Adrenal gland (tissue), 12 donors: ENCODE data around the gene CSNK1A1. TPM values are rescaled to one million over a fixed set of nuclear protein-coding genes. Genes with fewer than 3 reads are reported as not detected.
A peak's percentile ranks its signal among the peaks of the same experiment; 100 is the strongest.
"Not testable (repeated sequence)": the region's sequence is repeated elsewhere in the genome, so short reads cannot be mapped to it uniquely, and the experiment has no call there.

ENCODE experiments used
- DNase-seq, 7 donors: peaks; one replicate each; pipeline ENCODE4 v3.0.0-alpha.2; 2019 to 2020
- H3K27ac ChIP-seq, 5 donors: fragments of 200-600 bp; sonication (generic) in 4 of 5; 1 replicate in 3 of 5; 2 replicates in 2 of 5; pipeline versions ENCODE4 v1.5.1 to v1.8.0; 2016 to 2020; ENCODE audit warnings: mild to moderate bottlenecking in 1 of 5
- H3K27me3 ChIP-seq: fragments of 200-600 bp; 2 replicates; pipeline ENCODE4 v1.8.0; 2021
- H3K36me3 ChIP-seq, 2 donors: fragments of 200-600 bp; replicated peaks in 1 of 2; 1 replicate in 1 of 2; 2 replicates in 1 of 2; pipeline versions ENCODE4 v1.5.1 to v1.8.0; 2018 to 2022
- H3K4me1 ChIP-seq, 2 donors: fragments of 200-600 bp; replicated peaks in 1 of 2; 1 replicate in 1 of 2; 2 replicates in 1 of 2; pipeline versions ENCODE4 v1.5.1 to v1.8.0; 2018 to 2021
- H3K4me3 ChIP-seq, 4 donors: fragments of 200-600 bp; sonication (generic) in 3 of 4; one replicate each; pipeline ENCODE4 v1.5.1; 2016 to 2018
- H3K9me3 ChIP-seq, 3 donors: fragments of 200-600 bp; sonication (generic) in 1 of 3; replicated peaks in 1 of 3; 1 replicate in 2 of 3; 2 replicates in 1 of 3; pipeline versions ENCODE4 v1.5.1 to v1.8.0; 2016 to 2021
- POLR2A ChIP-seq, 2 donors: fragments of 450-650 bp; IDR thresholded peaks; one replicate each; pipeline ENCODE4 v1.6.1; 2017; ENCODE audit warnings: antibody characterized with exemption in 2 of 2, mild to moderate bottlenecking in 2 of 2, moderate library complexity in 1 of 2
- WGBS, 4 donors: extraction: QIAGEN DNeasy Blood & Tissue Kit in 2 of 4; methylation state at CpG; one replicate each; pipeline versions ENCODE4 v1.1.5 to v1.1.7; 2013 to 2017; 5-methylcytosine and 5-hydroxymethylcytosine counted together
- intact Hi-C, 2 donors: fragments of 100-400 bp; cut with DNase I; formaldehyde crosslinking; loops; one replicate each; pipeline versions ENCODE4 v1.14.1 to v1.15.0; 2022 to 2023
- polyA plus RNA-seq, 3 donors: library from polyadenylated mRNA; stranded (reverse); fragments of 200-250 nt in 2 of 3; fragments of 350-450 nt in 1 of 3; fragmentation: Illumina TruSeq in 1 of 3; extraction: RNeasy Lipid Tissue Mini Kit (QIAGEN cat#74804) in 1 of 3; gene quantifications; one replicate each; pipeline ENCODE4 v1.2.3, GENCODE V29; 2013 to 2014
- total RNA-seq, 9 donors: library from RNA; depleted of rRNA in 4 of 9; stranded (reverse); fragments of >200 nt in 4 of 9; fragments of 120-200 nt in 1 of 9; fragmentation: NEBNext Ultra II Directional in 1 of 9; extraction: Animal tissue kit (Norgen Biotek cat#: 25700) in 1 of 9; gene quantifications; one replicate each; pipeline versions ENCODE4 v1.1.0 to v1.2.4, GENCODE V29; 2013 to 2023
- TF ChIP-seq, protein P1 (sequence below), 6 experiments: fragments of 450-650 bp in 4 of 6; fragments of 200-600 bp in 2 of 6; sonication (generic) in 1 of 6; IDR thresholded peaks; 1 replicate in 5 of 6; 2 replicates in 1 of 6; pipeline versions ENCODE4 v1.5.1 to v1.8.0; 2016 to 2021; ENCODE audit warnings: antibody characterized with exemption in 6 of 6, mild to moderate bottlenecking in 2 of 6, moderate library complexity in 1 of 6
- donor health status: healthy with polysubstance abuse.
- donor health status: Bipolar disorder and iron deficiency.
- donor health status: DM: yes; HTN: yes; CAD: no.
- donor health status: DM: no; HTN: no; CAD: no.
- donor health status: DM: no; HTN: no; CAD: no.
- donor health status: DM: yes; HTN: yes; CAD: no.

Gene CSNK1A1
- total and polyA plus RNA-seq, 12 donors, result 51.0 to 301 (median 220) TPM

DNA sequence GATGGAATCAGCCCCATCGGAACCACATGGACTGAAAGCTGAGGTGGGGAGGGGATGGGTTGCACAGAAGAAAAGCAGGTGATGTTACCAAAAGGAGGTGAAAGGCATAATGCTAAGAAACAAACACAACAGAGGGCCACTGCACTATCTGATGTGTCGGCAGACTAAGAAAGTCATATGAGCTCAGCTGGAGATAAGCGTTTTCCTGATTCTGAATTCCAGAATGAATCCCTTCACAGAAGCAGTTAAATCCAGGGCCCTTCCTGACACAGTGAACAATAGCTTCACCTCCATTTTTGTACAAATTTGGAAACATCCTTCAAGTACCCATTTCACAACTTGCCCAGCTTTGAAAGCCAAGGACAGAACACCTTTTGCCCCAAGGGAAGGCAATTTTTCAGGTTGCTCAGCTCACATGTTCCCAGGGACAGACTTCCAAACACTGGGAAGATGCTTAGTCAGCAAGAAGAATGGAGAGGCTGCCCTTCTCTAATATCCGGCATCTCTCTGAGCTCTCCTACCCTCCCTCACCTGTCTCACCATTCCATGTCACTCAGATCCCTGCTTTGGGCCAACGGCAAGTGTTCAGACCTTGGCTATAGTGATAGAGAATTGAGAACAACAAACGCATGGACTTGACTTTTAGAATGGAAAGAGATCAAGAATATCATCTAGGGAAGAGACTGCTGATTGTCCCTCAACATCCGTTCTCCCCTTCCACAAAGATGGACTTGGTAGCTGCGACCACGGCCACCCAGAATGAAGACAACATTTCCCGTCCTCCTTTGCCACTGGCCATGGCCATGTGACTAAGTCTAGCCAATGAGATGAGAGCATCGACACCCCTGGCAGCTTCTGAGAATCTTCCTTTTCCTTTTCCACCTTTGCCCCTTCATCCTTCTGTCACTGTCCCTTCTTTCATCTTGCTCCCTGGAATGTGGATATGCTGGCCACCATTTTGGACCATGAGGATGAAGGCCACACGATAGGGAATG, 103.6 kb downstream of the CSNK1A1 start:
- TF ChIP-seq, protein P1, sequence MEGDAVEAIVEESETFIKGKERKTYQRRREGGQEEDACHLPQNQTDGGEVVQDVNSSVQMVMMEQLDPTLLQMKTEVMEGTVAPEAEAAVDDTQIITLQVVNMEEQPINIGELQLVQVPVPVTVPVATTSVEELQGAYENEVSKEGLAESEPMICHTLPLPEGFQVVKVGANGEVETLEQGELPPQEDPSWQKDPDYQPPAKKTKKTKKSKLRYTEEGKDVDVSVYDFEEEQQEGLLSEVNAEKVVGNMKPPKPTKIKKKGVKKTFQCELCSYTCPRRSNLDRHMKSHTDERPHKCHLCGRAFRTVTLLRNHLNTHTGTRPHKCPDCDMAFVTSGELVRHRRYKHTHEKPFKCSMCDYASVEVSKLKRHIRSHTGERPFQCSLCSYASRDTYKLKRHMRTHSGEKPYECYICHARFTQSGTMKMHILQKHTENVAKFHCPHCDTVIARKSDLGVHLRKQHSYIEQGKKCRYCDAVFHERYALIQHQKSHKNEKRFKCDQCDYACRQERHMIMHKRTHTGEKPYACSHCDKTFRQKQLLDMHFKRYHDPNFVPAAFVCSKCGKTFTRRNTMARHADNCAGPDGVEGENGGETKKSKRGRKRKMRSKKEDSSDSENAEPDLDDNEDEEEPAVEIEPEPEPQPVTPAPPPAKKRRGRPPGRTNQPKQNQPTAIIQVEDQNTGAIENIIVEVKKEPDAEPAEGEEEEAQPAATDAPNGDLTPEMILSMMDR (IDR thresholded peaks at IDR 0.05), result no peak
- TF ChIP-seq POLR2A (IDR thresholded peaks at IDR 0.05), result peak in 1 of 2 donors; percentile 7
- Histone ChIP-seq H3K4me3 (no peak overlapping the region), H3K36me3 (no peaks in the 10 kb centered on the region), H3K27ac (peak overlapping the region in 4 of 5 donors; percentile 3 to 79 (median 40)), H3K9me3 (no peaks in the 10 kb centered on the region), H3K4me1 (peaks cover 25 to 52% of the 10 kb centered on the region in 2 donors), H3K27me3 (no peaks in the 10 kb centered on the region)
- intact Hi-C loops, result loop anchor here in 1 of 2 donors (5.0 kb wide), 1 partner anchor 35 kb away; no protein-coding TSS in a partner anchor
- no peak for DNase-seq
- 84 to 90% (median 89%) methylated on average over 12 of the region's 12 CpGs for WGBS, 4 donors

DNA sequence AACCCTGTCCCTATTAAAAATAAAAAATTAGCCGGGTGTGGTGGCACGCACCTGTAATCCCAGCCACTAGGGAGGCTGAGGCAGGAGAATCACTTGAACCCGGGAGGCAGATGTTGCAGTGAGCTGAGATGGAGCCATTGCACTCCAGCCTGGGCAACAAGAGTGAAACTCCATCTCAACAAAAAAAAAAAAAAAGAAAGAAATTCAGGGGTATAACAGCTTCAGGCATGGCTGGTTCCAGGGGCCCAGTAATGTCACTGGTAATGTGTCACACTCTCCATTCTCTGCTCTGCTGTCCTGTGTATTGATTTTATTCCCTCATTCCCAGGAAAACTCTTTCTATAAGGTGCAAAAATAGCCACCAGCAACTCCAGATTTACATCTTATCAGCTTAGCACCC, 104.4 kb downstream of the CSNK1A1 start:
- intact Hi-C loops, result loop anchor here in 1 of 2 donors (5.0 kb wide), 1 partner anchor 36 kb away; no protein-coding TSS in a partner anchor
- H3K27me3 ChIP-seq, H3K36me3 ChIP-seq, DNase-seq, H3K9me3 ChIP-seq, H3K4me3 ChIP-seq: not testable (repeated sequence)
- WGBS, 4 donors, result 95 to 98% (median 97%) methylated on average over 3 of the region's 3 CpGs
- peaks cover 25 to 50% of the 10 kb centered on the region in 2 donors for H3K4me1 ChIP-seq
- peak overlapping the region in 2 of 5 donors; percentile 74 to 79 for H3K27ac ChIP-seq

DNA sequence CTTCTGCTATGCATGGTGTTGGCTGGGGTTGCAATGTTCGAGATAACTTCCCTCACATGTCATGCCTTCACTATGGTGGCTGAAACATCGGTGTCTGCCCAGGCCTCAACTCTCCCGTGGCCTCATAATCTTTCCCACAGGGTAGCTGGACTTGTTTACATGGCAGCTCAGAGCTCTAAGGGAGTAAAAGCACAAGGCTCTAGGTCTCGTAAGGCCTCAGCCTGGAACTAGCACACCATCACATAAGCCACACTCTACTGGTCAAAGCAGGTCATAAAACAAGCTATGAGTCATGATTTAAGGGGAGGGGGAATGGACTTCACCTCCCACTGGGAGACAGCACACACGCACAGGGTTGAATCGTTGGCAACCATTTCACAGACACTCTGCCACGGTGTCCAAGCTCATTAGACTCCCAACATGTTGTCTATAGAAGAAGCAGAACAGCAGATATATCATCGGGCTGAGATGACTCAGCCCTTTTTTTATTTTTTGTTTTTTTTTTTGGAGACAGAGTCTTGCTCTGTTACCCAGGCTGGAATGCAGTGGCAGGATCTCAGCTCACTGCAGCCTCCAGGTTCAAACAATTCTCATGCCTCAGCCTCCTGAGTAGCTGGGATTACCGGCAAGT, 105.4 kb downstream of the CSNK1A1 start:
- Histone ChIP-seq H3K27me3 (no peaks in the 10 kb centered on the region), H3K4me3 (no peak overlapping the region), H3K9me3 (no peaks in the 10 kb centered on the region), H3K4me1 (peaks cover 19 to 41% of the 10 kb centered on the region in 2 donors), H3K27ac (peak overlapping the region in 4 of 5 donors; percentile 26 to 85 (median 64)), H3K36me3 (no peaks in the 10 kb centered on the region)
- intact Hi-C loops, result loop anchor here in 1 of 2 donors (5.0 kb wide), 1 partner anchor 36 kb away; no protein-coding TSS in a partner anchor
- DNase-seq, result peak in 4 of 7 donors; percentile 61 to 84 (median 70)
- peak in 1 of 2 donors; percentile 11 for TF ChIP-seq POLR2A (IDR thresholded peaks at IDR 0.05)
- TF ChIP-seq, protein P1 (IDR thresholded peaks at IDR 0.05), result no peak
- 42 to 59% (median 49%) methylated on average over 9 of the region's 9 CpGs for WGBS, 4 donors

DNA sequence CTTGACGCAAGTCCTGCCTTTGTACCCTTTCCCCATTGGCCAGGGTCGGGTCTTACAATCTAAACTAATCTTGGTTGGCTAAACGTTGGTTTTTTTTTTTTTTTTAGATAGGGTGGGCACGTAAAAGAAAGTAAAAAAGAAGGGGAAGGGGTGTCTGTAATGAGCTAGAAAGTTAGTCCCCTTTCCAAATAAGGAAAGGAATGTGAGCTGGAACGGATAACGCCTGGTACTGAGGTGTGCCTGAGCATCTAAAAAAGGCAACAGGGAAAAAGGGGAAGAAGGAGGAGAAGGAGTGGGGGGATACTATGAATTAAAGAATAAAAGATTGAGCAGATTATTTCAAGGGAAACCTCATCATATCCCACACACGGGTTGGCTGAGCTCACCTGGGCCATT, 105.9 kb downstream of the CSNK1A1 start:
- Histone ChIP-seq H3K4me3 (no peak overlapping the region), H3K27me3 (no peaks in the 10 kb centered on the region), H3K9me3 (no peaks in the 10 kb centered on the region), H3K27ac (peak overlapping the region in 4 of 5 donors; percentile 26 to 85 (median 64)), H3K4me1 (peaks cover 17 to 36% of the 10 kb centered on the region in 2 donors), H3K36me3 (no peaks in the 10 kb centered on the region)
- DNase-seq, result no peak
- WGBS, 4 donors, result 78 to 82% (median 80%) methylated on average over 7 of the region's 7 CpGs
- TF ChIP-seq, protein P1 (IDR thresholded peaks at IDR 0.05), result no peak
- TF ChIP-seq POLR2A (IDR thresholded peaks at IDR 0.05), result no peak
- intact Hi-C loops, result loop anchor here in 1 of 2 donors (5.0 kb wide), 1 partner anchor 37 kb away; no protein-coding TSS in a partner anchor

DNA sequence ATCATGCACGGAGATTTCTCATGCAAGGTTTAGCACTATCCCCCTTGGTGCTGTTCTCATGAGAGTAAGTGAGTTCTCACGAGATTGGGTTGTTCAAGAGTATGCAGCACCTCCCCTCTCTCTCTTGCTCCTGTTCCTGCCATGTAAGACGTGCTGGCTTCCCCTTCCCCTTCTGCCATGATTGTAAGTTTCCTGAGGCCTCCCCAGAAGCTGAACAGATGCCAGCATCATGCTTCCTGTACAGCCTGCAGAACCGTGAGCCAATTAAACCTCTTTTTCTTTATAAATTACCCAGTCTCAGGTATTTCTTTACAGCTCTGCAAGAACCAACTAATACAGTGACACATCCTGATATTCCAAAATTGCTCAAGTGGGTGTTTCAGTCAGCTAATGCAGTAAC, 106.8 kb downstream of the CSNK1A1 start:
- H3K36me3 ChIP-seq, result not testable (repeated sequence)
- peaks cover 8 to 31% of the 10 kb centered on the region in 2 donors for H3K4me1 ChIP-seq

More for the DNA sequence above, 106.8 kb downstream of the CSNK1A1 start:
- not testable (repeated sequence) for H3K27me3 ChIP-seq, H3K4me3 ChIP-seq, DNase-seq, H3K9me3 ChIP-seq, H3K27ac ChIP-seq
- 81 to 90% (median 87%) methylated on average over 4 of the region's 4 CpGs for WGBS, 4 donors
- intact Hi-C loops, result loop anchor here (5.0 kb wide), 3 partner anchors 113 to 173 kb away; no protein-coding TSS in a partner anchor
